Activated T-helper 17 cell treated with anti-CD3 and anti-CD28 coated beads, Interleukin-2, amount 50 U/mL, for 72 hours (primary cell): ENCODE data around the gene CTDSPL. TPM values are rescaled to one million over a fixed set of nuclear protein-coding genes. Genes with fewer than 3 reads are reported as not detected.
A peak's percentile ranks its signal among the peaks of the same experiment; 100 is the strongest.

Source experiments
- ATAC-seq: fragments of 150-1000 bp; cut with Tn5 transposase; replicated peaks from 2 replicates; pipeline ENCODE4 v1.10.0; 2021; ENCODE audit warnings: mild to moderate bottlenecking, moderate library complexity
- H3K27ac Mint-ChIP-seq: one replicate; pipeline ENCODE4 v1.8.0; 2022; ENCODE audit warnings: mixed read lengths
- H3K27me3 Mint-ChIP-seq: one replicate; pipeline ENCODE4 v1.8.0; 2022; ENCODE audit warnings: mixed read lengths
- H3K36me3 Mint-ChIP-seq: one replicate; pipeline ENCODE4 v1.8.0; 2022; ENCODE audit warnings: low read depth, mild to moderate bottlenecking, mixed read lengths
- H3K4me1 Mint-ChIP-seq: one replicate; pipeline ENCODE4 v1.8.0; 2022; ENCODE audit warnings: mixed read lengths
- H3K4me3 Mint-ChIP-seq: one replicate; pipeline ENCODE4 v1.8.0; 2022; ENCODE audit warnings: mild to moderate bottlenecking, mixed read lengths
- H3K9me3 Mint-ChIP-seq: one replicate; pipeline ENCODE4 v1.8.0; 2022; ENCODE audit warnings: mixed read lengths
- total RNA-seq, 2 donors: library from RNA; stranded (reverse); gene quantifications; one replicate each; pipeline ENCODE4 v1.2.3, GENCODE V29; 2022

The CTDSPL gene
- total RNA-seq, 2 donors from 2014 or later, result 1.5 to 2.3 TPM

DNA sequence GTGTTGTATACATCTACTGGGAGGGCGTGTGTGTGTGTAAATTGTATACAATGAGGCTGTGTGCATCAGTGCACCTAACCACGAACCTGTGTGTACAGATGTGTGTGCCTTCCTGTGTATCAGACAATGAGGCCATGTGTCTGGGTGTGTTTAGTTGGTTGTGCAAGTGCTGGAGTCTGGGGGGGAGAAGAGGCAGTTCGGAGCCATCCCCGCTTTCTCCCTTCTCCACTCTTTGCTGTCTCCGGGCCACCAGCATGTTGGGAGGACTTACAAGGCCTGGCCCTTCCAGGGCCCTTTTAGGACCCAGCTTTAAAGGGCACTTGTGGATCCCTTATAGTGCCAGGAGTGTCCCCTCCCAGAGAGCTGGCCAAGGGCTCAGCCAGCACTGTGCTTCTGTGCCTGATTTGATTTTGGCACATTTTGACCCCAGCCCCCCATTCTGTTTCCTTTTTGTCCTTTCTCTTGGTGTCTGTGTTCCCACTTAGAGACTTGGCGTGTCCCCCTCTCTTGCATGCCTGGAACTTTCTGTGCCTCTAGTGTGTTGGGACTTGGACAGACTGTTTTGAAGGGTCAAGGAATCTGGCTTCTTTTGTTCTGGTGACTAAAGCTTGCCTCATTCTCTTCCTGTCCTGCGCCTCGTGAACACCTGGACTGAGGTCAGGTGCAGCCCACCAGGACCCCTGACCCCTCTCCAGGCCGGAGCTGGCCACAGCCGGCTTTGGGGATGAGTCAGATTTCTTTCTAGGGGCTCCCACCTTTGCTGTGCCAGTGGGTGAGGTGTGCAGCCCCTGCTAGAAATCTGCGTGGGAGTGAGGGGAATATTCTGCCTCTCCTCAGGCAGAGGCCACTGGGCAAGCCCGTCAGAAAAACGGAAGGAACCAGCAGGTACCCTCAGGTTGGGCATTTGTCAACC, 1.5 kb downstream of the CTDSPL start:
- peak overlapping the region; percentile 55 for H3K4me3 Mint-ChIP-seq
- H3K4me1 Mint-ChIP-seq, result peaks cover 5% of the 10 kb centered on the region
- H3K36me3 Mint-ChIP-seq, result no peaks in the 10 kb centered on the region
- no peak for ATAC-seq
- no peaks in the 10 kb centered on the region for H3K9me3 Mint-ChIP-seq
- H3K27me3 Mint-ChIP-seq, result peaks cover 5% of the 10 kb centered on the region
- H3K27ac Mint-ChIP-seq, result no peak overlapping the region

DNA sequence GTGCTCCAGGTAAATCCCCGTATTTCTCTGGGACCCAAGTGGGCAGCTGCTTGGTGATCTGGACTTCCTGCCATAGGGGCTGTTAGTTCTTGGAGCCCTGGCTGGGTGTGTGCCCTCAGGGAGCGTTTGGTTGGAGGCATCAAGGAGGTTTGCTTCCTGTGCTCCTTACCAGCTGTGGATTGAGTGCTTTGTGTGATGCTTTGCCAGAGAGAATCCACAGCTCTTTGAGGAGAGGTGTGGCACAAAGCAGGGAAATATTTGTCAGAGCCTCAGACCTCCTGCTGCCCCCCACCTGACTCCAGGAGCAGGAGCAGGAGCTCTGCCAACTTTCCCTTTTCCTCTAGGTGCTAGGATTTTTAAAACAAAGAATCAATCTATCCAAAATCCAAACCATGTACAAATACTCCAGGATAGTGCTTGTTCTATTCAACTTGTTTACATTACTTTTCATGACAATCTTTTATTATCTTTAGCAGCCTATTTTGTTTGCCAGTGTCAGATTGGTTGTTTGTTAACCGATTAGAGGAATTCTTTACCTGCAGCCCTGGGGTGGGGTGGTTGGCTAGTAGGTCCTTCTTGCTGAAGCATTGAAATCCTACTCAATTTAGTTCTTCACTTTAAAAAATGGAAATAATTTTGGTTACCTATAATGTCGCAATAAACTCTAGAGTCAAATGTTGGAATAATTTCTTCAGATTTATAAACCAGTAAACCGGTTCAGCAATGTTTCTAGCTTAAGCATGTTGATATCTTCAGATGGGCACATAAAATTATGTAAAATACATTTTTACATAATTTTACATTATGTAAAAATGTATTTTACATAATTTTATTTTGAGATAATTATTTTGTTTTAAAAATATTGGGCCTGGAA, 2.5 kb downstream of the CTDSPL start:
- Mint-ChIP-seq H3K4me1 (peaks cover 5% of the 10 kb centered on the region), H3K9me3 (no peaks in the 10 kb centered on the region), H3K27ac (no peak overlapping the region), H3K4me3 (no peak overlapping the region), H3K27me3 (peaks cover 5% of the 10 kb centered on the region), H3K36me3 (no peaks in the 10 kb centered on the region)
- ATAC-seq, result no peak

DNA sequence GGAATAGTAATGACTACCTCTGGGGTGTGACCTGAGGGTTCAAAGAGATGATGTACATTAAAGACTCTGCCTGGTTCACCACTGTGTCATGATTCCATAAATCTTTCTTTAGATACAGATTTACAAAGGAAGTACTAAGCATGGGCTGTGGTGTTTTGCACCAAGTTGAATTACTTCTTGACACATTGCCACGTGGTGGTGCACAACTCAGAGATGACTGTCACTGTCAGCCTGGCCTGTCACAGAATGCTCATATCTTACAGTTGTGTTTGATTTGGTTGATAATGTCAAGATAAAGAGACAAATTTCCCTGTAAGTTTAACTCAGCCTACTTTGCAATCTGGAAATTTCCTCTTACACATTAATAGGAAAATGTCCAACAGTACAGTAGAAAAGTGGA, 3.2 kb downstream of the CTDSPL start:
- H3K36me3 Mint-ChIP-seq, result no peaks in the 10 kb centered on the region
- no peak for ATAC-seq
- H3K27me3 Mint-ChIP-seq, result peaks cover 6% of the 10 kb centered on the region
- H3K4me1 Mint-ChIP-seq, result peaks cover 5% of the 10 kb centered on the region
- H3K9me3 Mint-ChIP-seq, result no peaks in the 10 kb centered on the region
- no peak overlapping the region for H3K27ac Mint-ChIP-seq
- no peak overlapping the region for H3K4me3 Mint-ChIP-seq

DNA sequence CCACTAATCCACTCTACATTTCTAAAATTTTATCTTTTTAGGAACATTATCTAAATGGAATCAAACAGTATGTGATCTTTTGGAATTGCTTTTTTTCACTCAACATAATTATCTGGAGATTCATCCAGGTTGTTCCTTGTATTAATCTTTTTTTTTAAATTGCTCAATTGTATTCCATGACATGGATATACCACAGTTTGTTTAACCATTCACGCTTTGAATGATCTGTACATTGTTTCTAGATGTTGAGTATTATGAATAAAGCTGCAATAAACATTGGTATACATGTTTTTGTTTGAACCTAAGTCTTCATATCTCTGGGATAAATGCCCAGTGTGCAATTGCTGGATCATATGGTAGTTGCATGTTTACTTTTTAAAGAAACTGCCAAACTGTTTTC, 5.5 kb downstream of the CTDSPL start:
- H3K27me3 Mint-ChIP-seq, result peaks cover 23% of the 10 kb centered on the region
- no peak overlapping the region for H3K27ac Mint-ChIP-seq
- ATAC-seq, result no peak
- no peaks in the 10 kb centered on the region for H3K36me3 Mint-ChIP-seq
- H3K4me1 Mint-ChIP-seq, result peaks cover 5% of the 10 kb centered on the region
- no peak overlapping the region for H3K4me3 Mint-ChIP-seq
- H3K9me3 Mint-ChIP-seq, result peaks cover 11% of the 10 kb centered on the region

DNA sequence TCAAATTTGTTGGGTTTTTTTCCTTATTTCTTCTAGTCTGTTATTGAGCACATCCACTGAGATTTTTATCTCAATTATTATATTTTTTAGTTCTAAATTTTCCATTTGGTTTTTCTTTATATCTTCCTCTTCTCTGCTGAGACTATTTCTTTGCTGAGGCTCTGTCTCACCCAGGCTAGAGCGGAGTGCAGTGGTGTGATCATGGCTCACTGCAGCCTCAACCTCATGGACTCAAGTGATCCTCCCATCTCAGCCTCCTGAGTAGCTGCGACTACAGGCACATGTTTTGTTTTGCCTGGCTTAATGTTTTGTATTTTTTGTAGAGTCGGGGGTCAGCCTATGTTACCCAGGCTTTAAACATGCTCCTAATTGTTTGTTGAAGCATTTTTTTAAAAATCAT, 10.2 kb downstream of the CTDSPL start:
- H3K4me1 Mint-ChIP-seq, result no peaks in the 10 kb centered on the region
- no peaks in the 10 kb centered on the region for H3K36me3 Mint-ChIP-seq
- ATAC-seq, result no peak
- no peak overlapping the region for H3K27ac Mint-ChIP-seq
- peaks cover 11% of the 10 kb centered on the region for H3K9me3 Mint-ChIP-seq
- H3K4me3 Mint-ChIP-seq, result no peak overlapping the region
- peaks cover 19% of the 10 kb centered on the region for H3K27me3 Mint-ChIP-seq

DNA sequence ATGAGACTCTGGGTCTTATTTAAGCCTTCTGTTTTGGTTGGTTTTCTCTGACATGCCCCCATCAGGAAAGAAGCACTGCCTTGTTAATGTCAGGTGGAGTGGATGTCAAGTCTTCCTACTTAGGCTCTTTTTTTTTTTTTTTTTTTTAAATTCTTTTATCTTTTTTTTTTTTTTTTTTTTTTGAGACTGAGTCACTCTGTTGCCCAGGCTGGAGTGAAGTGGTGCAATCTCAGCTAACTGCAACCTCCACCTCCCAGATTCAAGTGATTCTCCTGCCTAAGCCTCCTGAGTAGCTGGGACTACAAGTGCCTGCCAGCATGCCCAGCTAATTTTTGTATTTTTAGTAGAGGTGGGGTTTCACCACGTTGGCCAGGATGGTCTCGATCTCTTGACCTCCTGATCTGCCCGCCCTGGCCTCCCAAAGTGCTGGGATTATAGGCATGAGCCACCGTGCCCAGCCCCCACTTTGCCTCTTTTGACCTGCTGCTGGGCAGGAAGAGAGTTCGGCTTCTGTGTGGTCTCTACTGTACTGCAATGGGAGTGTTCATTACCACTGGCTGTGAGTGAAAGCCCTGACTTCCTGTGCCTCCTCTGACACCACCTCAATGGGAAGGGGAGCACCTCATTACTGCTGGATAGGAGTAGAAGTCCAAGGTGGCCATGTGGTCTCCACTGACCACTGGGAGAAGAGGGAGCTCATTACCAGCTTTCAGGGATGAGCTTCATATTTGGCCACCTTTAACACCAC, 10.9 kb downstream of the CTDSPL start:
- no peaks in the 10 kb centered on the region for H3K36me3 Mint-ChIP-seq
- no peak for ATAC-seq
- no peak overlapping the region for H3K4me3 Mint-ChIP-seq
- H3K27me3 Mint-ChIP-seq, result peaks cover 19% of the 10 kb centered on the region
- peaks cover 6% of the 10 kb centered on the region for H3K4me1 Mint-ChIP-seq
- peaks cover 11% of the 10 kb centered on the region for H3K9me3 Mint-ChIP-seq
- no peak overlapping the region for H3K27ac Mint-ChIP-seq

DNA sequence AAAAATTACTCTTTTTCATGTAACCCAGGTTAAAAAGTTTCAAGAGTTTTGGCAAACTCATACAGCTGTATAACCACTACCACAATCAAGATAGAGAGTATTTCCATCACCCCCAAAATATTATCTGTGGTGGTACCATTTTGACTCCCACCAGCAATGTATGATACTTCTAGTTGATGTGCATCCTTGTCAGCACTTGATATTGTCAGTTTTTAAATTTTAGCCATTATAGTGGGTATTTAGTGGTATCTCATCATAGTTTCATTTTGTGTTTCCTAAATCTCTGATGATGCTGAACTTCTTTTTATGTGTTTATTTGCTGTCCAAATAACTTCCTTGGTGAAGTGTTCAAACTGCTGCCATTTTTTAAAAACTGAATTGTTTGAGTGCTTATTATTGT, 14.6 kb downstream of the CTDSPL start:
- H3K4me3 Mint-ChIP-seq, result no peak overlapping the region
- H3K4me1 Mint-ChIP-seq, result peaks cover 6% of the 10 kb centered on the region
- ATAC-seq, result no peak
- no peaks in the 10 kb centered on the region for H3K36me3 Mint-ChIP-seq
- H3K27ac Mint-ChIP-seq, result no peak overlapping the region
- H3K9me3 Mint-ChIP-seq, result peaks cover 8% of the 10 kb centered on the region
- H3K27me3 Mint-ChIP-seq, result peaks cover 9% of the 10 kb centered on the region

DNA sequence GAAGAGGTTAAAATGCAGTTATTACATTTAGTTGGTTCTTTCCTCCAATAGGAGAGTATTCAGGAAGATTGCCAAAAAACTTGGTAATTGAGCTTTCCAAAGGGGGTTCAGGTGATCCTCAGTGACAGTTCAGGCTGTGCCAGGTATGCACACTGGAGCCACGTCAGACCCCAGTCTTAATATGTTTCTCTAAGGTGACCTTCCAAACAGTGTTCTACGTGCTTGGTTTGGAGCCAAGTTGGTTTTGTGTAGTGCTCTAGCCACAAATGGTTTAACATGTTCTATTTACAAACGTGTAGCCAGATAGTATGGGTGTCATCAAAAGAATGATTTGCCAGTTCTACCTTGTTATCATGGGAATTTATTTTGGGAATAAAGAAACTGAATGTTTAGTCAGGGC, 21.0 kb downstream of the CTDSPL start:
- H3K4me1 Mint-ChIP-seq, result no peaks in the 10 kb centered on the region
- peaks cover 8% of the 10 kb centered on the region for H3K27me3 Mint-ChIP-seq
- no peaks in the 10 kb centered on the region for H3K36me3 Mint-ChIP-seq
- H3K27ac Mint-ChIP-seq, result no peak overlapping the region
- ATAC-seq, result no peak
- no peaks in the 10 kb centered on the region for H3K9me3 Mint-ChIP-seq
- no peak overlapping the region for H3K4me3 Mint-ChIP-seq

DNA sequence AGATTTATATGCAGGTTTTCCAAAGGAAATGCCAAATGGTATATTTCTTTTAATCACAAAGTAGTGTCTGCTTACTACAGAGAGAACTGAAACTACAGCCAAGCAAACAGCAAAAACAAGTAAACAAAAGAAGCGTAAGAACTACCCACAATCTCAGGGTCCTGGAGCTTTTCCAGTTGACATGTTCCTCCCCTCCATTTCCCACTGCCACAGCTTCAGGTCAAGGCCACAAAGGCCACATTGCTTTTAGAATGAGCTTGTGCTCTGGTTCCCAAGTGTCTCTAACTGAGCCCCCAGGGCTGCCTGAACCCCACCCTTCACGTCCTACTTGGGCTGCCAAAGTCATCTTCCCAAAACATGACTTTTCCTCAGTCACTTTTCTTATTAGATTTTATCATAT, 24.1 kb downstream of the CTDSPL start:
- no peak overlapping the region for H3K27ac Mint-ChIP-seq
- peaks cover 8% of the 10 kb centered on the region for H3K27me3 Mint-ChIP-seq
- ATAC-seq, result no peak
- no peaks in the 10 kb centered on the region for H3K4me1 Mint-ChIP-seq
- no peaks in the 10 kb centered on the region for H3K36me3 Mint-ChIP-seq
- H3K4me3 Mint-ChIP-seq, result no peak overlapping the region
- no peaks in the 10 kb centered on the region for H3K9me3 Mint-ChIP-seq

DNA sequence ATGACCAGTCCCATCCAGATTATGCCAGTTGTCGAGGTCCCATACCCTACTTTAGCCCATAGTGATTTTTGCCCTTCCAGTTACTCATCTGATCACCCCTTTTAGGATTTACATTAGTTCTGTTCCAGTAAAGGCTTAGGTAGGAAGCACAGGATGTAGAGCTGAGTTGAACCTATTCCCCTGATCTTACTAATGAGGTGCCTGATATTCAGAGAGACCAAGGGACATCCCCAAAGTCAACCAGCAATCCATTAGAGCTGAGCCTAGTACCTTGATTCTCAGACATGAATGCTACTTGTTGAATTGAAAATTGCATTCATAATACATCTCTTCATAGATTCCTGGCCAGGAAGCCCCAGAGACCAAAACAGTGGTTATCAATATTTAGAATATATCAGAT, 24.7 kb downstream of the CTDSPL start:
- no peaks in the 10 kb centered on the region for H3K36me3 Mint-ChIP-seq
- H3K27me3 Mint-ChIP-seq, result peaks cover 8% of the 10 kb centered on the region
- no peak overlapping the region for H3K4me3 Mint-ChIP-seq
- no peaks in the 10 kb centered on the region for H3K4me1 Mint-ChIP-seq
- no peak for ATAC-seq
- H3K27ac Mint-ChIP-seq, result no peak overlapping the region
- no peaks in the 10 kb centered on the region for H3K9me3 Mint-ChIP-seq

DNA sequence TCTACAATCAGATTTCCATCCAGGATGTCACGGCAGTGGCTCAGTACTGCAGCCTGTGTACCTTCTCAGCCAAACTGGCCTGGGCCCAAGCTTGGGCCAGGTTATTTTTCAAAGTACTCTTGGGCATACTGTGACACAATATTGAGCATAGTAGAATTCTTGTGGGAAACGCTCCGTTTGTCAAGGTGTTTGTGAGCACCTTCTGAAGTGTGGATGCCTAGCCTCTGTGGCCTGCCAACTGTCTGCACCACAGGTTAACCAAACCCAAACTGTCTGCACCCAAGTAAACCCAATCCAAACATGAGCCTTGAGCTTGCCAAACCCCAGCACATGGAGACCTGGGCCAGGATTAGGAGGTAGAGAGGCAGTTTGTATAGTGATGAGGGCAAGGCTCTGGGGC, 25.4 kb downstream of the CTDSPL start:
- H3K36me3 Mint-ChIP-seq, result no peaks in the 10 kb centered on the region
- no peaks in the 10 kb centered on the region for H3K4me1 Mint-ChIP-seq
- peaks cover 8% of the 10 kb centered on the region for H3K27me3 Mint-ChIP-seq
- no peaks in the 10 kb centered on the region for H3K9me3 Mint-ChIP-seq
- no peak overlapping the region for H3K4me3 Mint-ChIP-seq
- H3K27ac Mint-ChIP-seq, result no peak overlapping the region
- ATAC-seq, result no peak

DNA sequence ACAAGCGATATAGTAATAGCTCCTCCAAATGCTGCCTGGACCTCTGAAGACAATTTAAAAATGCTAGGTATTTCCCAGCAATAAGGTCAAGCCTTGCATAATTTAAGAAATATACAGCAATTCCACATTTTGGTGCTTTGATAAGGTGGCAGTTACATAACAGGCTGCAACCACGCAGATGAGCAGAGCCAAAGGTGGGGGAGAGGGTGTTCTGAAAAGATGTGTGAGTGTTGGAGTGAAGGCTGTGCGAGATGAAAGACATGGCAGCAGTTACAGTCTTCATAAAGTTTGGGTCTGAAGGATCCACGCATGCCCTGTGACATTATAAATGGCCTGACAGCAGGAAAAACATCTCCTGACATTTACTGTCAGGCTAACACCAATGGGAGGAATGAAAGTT, 26.1 kb downstream of the CTDSPL start:
- Mint-ChIP-seq H3K4me1 (no peaks in the 10 kb centered on the region), H3K9me3 (no peaks in the 10 kb centered on the region), H3K27ac (no peak overlapping the region), H3K4me3 (no peak overlapping the region), H3K36me3 (no peaks in the 10 kb centered on the region), H3K27me3 (peaks cover 8% of the 10 kb centered on the region)
- ATAC-seq, result no peak

DNA sequence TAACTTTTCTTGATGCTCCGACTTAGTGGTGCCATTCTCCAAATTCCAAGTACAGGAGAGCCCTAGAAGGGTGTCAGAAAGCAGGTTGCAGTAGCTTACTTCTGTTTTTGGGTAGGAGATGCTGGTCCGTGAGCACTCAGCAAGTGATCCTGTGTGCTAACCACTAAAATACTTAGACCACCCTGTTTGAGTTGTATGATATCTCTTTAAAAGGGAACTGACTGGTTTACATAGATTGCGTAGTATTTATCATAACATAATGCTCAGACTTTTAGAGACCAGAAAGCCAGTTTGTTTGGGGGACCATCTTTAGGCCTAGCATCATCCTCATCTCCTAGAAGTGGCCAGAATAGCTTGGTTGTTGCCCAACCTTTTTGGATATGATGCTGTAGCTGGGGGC, 26.7 kb downstream of the CTDSPL start:
- Mint-ChIP-seq H3K36me3 (no peaks in the 10 kb centered on the region), H3K4me1 (no peaks in the 10 kb centered on the region)
- no peak for ATAC-seq

DNA sequence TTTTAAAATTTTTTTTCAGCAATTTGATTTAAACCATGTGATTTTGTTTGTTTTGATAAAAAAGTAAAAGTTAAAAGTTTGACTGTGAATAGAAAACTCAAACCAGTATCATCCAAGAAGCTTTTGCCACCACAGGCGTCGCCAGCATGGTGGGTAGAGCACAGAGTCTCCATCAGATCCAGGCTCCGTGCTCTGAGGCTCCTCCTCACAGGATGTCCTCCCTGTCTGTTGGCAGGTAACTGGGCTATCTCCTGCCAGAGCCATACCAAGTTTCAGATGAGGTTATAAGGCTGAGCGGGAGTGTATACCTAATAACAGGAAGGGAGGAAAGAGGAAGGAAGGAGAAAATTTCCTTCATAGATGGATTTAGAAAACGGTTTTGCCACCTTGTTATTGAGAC, 28.8 kb downstream of the CTDSPL start:
- ATAC-seq, result no peak
- Mint-ChIP-seq H3K36me3 (no peaks in the 10 kb centered on the region), H3K27ac (no peak overlapping the region), H3K27me3 (peaks cover 3% of the 10 kb centered on the region), H3K4me1 (no peaks in the 10 kb centered on the region), H3K9me3 (no peaks in the 10 kb centered on the region), H3K4me3 (no peak overlapping the region)

More for the DNA sequence above, 26.7 kb downstream of the CTDSPL start:
- H3K4me3 Mint-ChIP-seq, result no peak overlapping the region
- H3K27me3 Mint-ChIP-seq, result peaks cover 8% of the 10 kb centered on the region
- H3K9me3 Mint-ChIP-seq, result no peaks in the 10 kb centered on the region
- H3K27ac Mint-ChIP-seq, result no peak overlapping the region
